ENCODE measurements around the gene DTX3L. TPM values are rescaled to one million over a fixed set of nuclear protein-coding genes. Genes with fewer than 3 reads are reported as not detected.

The DTX3L gene
- total RNA-seq, 1 donor, result 39.6 TPM

GRCh38 chr3:122576174-122576940, 12.2 kb downstream of the DTX3L start:
- no peak overlapping the region for H3K4me3 ChIP-seq (ENCODE audit: low read depth, low read length)
- DNase-seq (ENCODE audit: low read depth), result no peak
- TF ChIP-seq CTCF (IDR thresholded peaks at IDR 0.05; ENCODE audit: insufficient read depth, low read length), result no peak

GRCh38 chr3:122577409-122578031, 13.4 kb downstream of the DTX3L start, which contains the start of gene PARP15:
PARP15 (plus strand) TSS chr3:122577650; CDS start chr3:122577668, 18 bp downstream.
- no peak for TF ChIP-seq CTCF (IDR thresholded peaks at IDR 0.05; ENCODE audit: insufficient read depth, low read length)
- peak; percentile 4 for DNase-seq (ENCODE audit: low read depth)
- peak within 1 kb of the TSS; percentile 59 for H3K4me3 ChIP-seq (ENCODE audit: low read depth, low read length)

GRCh38 chr3:122578069-122578740, 14.1 kb downstream of the DTX3L start:
- no peak overlapping the region for H3K4me3 ChIP-seq (ENCODE audit: low read depth, low read length)
- TF ChIP-seq CTCF (IDR thresholded peaks at IDR 0.05; ENCODE audit: insufficient read depth, low read length), result no peak
- no peak for DNase-seq (ENCODE audit: low read depth)

GRCh38 chr3:122580470-122580869, 16.3 kb downstream of the DTX3L start:
- no peak for TF ChIP-seq CTCF (IDR thresholded peaks at IDR 0.05; ENCODE audit: insufficient read depth, low read length)
- DNase-seq (ENCODE audit: low read depth), result no peak
- no peak overlapping the region for H3K4me3 ChIP-seq (ENCODE audit: low read depth, low read length)

- no peak for DNase-seq (ENCODE audit: low read depth)
- TF ChIP-seq CTCF (IDR thresholded peaks at IDR 0.05; ENCODE audit: insufficient read depth, low read length), result no peak
- no peak overlapping the region for H3K4me3 ChIP-seq (ENCODE audit: low read depth, low read length)
These were observed 17.5 kb downstream of the DTX3L start for GRCh38 chr3:122581622-122582021.

GRCh38 chr3:122582390-122582789, 18.3 kb downstream of the DTX3L start:
- no peak for DNase-seq (ENCODE audit: low read depth)
- no peak for TF ChIP-seq CTCF (IDR thresholded peaks at IDR 0.05; ENCODE audit: insufficient read depth, low read length)
- H3K4me3 ChIP-seq (ENCODE audit: low read depth, low read length), result no peak overlapping the region

Measured in fibroblast of the aortic adventitia (primary cell).